ENCODE data around the gene TGM1.

DNA sequence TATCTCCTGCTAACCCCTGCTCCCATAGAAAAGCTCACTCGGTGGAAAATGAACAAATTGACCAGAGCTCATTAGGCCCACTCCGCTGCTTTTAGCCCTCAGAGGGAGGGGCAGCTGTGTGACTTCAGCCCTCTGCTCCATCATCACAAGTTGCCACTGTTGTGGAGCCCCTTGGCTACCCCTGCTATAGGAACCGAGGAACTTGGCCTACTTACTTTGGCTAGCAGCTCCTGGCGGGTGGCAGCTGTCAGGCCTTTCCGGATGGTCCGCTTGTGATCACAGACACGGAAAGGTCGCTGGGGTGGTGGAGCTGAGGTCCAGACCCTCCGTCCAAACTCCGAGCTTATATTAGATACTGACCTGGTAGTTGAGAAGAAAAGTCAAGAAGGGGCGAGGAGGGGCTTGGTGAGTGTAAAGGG lies 44.2 kb upstream of the TGM1 start:
- TF ChIP-seq, protein P1, sequence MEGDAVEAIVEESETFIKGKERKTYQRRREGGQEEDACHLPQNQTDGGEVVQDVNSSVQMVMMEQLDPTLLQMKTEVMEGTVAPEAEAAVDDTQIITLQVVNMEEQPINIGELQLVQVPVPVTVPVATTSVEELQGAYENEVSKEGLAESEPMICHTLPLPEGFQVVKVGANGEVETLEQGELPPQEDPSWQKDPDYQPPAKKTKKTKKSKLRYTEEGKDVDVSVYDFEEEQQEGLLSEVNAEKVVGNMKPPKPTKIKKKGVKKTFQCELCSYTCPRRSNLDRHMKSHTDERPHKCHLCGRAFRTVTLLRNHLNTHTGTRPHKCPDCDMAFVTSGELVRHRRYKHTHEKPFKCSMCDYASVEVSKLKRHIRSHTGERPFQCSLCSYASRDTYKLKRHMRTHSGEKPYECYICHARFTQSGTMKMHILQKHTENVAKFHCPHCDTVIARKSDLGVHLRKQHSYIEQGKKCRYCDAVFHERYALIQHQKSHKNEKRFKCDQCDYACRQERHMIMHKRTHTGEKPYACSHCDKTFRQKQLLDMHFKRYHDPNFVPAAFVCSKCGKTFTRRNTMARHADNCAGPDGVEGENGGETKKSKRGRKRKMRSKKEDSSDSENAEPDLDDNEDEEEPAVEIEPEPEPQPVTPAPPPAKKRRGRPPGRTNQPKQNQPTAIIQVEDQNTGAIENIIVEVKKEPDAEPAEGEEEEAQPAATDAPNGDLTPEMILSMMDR (IDR thresholded peaks at IDR 0.05 in 2 of 3, conservative IDR thresholded peaks at IDR 0.05 in 1 of 3; ENCODE audit: control insufficient read depth in 2 of 3, extremely low read depth in 1 of 3, insufficient read depth in 1 of 3, low read depth in 3 of 3, low read length in 3 of 3) = no peak
- TF ChIP-seq YY1 (IDR thresholded peaks at IDR 0.05; ENCODE audit: low read depth, low read length) = no peak
- no peak for TF ChIP-seq SRF (IDR thresholded peaks at IDR 0.05; ENCODE audit: low read depth in 2 of 2, low read length in 2 of 2)
- no peak for TF ChIP-seq EP300 (IDR thresholded peaks at IDR 0.05; ENCODE audit: borderline replicate concordance in 1 of 2, control insufficient read depth in 1 of 2, low read depth in 2 of 2, low read length in 2 of 2)
- TF ChIP-seq RUNX3 (IDR thresholded peaks at IDR 0.05; ENCODE audit: low read length) = no peak
- TF ChIP-seq, protein P2, sequence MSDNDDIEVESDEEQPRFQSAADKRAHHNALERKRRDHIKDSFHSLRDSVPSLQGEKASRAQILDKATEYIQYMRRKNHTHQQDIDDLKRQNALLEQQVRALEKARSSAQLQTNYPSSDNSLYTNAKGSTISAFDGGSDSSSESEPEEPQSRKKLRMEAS (IDR thresholded peaks at IDR 0.05; ENCODE audit: low read depth, low read length) = no peak
- TF ChIP-seq NFIC (IDR thresholded peaks at IDR 0.05; ENCODE audit: low read depth, low read length) = no peak
- TF ChIP-seq, protein P3, sequence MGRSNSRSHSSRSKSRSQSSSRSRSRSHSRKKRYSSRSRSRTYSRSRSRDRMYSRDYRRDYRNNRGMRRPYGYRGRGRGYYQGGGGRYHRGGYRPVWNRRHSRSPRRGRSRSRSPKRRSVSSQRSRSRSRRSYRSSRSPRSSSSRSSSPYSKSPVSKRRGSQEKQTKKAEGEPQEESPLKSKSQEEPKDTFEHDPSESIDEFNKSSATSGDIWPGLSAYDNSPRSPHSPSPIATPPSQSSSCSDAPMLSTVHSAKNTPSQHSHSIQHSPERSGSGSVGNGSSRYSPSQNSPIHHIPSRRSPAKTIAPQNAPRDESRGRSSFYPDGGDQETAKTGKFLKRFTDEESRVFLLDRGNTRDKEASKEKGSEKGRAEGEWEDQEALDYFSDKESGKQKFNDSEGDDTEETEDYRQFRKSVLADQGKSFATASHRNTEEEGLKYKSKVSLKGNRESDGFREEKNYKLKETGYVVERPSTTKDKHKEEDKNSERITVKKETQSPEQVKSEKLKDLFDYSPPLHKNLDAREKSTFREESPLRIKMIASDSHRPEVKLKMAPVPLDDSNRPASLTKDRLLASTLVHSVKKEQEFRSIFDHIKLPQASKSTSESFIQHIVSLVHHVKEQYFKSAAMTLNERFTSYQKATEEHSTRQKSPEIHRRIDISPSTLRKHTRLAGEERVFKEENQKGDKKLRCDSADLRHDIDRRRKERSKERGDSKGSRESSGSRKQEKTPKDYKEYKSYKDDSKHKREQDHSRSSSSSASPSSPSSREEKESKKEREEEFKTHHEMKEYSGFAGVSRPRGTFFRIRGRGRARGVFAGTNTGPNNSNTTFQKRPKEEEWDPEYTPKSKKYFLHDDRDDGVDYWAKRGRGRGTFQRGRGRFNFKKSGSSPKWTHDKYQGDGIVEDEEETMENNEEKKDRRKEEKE (IDR thresholded peaks at IDR 0.05) = no peak
- TF ChIP-seq, protein P4, sequence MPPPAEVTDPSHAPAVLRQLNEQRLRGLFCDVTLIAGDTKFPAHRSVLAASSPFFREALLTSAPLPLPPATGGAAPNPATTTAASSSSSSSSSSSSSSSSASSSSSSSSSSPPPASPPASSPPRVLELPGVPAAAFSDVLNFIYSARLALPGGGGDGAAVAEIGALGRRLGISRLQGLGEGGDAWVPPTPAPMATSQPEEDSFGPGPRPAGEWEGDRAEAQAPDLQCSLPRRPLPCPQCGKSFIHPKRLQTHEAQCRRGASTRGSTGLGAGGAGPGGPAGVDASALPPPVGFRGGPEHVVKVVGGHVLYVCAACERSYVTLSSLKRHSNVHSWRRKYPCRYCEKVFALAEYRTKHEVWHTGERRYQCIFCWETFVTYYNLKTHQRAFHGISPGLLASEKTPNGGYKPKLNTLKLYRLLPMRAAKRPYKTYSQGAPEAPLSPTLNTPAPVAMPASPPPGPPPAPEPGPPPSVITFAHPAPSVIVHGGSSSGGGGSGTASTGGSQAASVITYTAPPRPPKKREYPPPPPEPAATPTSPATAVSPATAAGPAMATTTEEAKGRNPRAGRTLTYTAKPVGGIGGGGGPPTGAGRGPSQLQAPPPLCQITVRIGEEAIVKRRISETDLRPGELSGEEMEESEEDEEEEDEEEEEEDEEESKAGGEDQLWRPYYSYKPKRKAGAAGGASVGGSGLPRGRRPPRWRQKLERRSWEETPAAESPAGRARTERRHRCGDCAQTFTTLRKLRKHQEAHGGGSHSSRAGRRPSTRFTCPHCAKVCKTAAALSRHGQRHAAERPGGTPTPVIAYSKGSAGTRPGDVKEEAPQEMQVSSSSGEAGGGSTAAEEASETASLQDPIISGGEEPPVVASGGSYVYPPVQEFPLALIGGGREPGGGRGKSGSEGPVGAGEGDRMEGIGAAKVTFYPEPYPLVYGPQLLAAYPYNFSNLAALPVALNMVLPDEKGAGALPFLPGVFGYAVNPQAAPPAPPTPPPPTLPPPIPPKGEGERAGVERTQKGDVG (CRISPR knock-in tag; IDR thresholded peaks at IDR 0.05) = no peak
- no peak for TF ChIP-seq ESRRA (IDR thresholded peaks at IDR 0.05; ENCODE audit: low read length)
- TF ChIP-seq, protein P5, sequence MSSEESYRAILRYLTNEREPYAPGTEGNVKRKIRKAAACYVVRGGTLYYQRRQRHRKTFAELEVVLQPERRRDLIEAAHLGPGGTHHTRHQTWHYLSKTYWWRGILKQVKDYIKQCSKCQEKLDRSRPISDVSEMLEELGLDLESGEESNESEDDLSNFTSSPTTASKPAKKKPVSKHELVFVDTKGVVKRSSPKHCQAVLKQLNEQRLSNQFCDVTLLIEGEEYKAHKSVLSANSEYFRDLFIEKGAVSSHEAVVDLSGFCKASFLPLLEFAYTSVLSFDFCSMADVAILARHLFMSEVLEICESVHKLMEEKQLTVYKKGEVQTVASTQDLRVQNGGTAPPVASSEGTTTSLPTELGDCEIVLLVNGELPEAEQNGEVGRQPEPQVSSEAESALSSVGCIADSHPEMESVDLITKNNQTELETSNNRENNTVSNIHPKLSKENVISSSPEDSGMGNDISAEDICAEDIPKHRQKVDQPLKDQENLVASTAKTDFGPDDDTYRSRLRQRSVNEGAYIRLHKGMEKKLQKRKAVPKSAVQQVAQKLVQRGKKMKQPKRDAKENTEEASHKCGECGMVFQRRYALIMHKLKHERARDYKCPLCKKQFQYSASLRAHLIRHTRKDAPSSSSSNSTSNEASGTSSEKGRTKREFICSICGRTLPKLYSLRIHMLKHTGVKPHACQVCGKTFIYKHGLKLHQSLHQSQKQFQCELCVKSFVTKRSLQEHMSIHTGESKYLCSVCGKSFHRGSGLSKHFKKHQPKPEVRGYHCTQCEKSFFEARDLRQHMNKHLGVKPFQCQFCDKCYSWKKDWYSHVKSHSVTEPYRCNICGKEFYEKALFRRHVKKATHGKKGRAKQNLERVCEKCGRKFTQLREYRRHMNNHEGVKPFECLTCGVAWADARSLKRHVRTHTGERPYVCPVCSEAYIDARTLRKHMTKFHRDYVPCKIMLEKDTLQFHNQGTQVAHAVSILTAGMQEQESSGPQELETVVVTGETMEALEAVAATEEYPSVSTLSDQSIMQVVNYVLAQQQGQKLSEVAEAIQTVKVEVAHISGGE (CRISPR knock-in tag; IDR thresholded peaks at IDR 0.05) = no peak
- no peak for TF ChIP-seq CBFB (IDR thresholded peaks at IDR 0.05; ENCODE audit: low read depth)
